ENCODE data around the gene MARS1.
A peak's percentile ranks its signal among the peaks of the same experiment; 100 is the strongest.
"Not testable (repeated sequence)": the region's sequence is repeated elsewhere in the genome, so short reads cannot be mapped to it uniquely, and the experiment has no call there.

MARS1 gene

GRCh38 chr12:57496822-57497221, 9.0 kb downstream of the MARS1 start:
- no peak for DNase-seq

DNA sequence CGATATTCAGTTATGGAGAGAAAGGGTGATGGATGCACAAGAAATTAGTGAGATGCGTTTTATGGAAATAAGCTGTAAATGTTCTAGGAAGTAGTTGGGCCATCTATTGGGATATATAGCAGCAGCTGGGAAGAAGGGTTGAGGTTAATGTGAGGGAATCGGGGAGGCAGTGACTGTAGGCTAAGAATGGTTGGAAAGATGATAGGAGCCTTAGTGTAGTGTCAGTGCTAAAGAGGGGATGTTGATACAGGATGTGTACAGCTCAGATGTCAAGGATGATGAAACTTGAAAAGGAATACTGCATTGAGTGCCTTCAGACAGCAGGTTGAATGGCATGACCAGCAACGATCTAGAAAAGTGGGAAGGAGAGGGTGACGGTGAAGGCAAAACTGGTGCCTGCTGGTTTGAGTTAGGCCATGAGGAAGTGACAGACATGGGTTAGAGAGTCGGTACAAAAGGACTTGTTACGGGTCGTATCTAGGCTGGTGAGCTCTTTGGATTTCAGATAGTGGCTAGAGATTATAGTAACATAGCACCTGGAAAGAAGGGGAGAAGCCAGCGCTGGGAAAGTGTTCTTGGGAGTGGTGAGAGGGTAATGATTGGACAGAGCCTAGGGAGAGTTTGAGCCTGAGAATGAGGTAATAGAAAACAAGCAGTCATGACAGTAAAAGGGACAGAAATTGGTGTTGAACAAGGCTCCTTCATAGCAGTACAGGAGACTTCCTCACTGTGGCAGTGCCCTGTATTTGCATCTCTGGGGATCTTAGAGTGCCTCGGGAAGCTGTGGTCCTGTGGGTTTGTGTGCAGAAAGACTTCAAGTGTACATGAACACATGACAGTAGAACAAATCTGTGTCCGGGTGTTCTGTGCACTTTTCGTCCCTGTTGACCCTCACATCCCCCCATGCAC, 9.6 kb downstream of the MARS1 start:
- no peak for DNase-seq

GRCh38 chr12:57498132-57498502, 10.2 kb downstream of the MARS1 start:
- peak; percentile 12 for DNase-seq

DNA sequence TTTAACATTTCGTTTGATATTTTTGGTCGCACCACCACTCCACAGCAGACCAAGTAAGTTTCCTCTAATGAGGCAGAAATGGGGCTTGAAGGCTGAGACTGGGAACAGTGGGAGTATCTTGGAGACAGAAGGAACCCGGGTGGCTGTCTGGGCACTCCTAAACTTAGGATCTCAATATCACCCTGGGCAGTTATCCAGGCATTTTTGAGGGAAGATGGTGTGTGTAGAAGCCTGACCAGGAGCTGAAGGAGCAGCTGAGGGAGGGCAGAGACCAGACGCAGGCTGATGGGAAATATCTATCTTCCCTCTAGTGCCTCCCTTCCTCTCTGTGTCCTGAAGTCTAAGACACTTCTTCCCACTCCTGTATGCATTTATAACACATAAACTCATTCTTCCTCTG, 10.7 kb downstream of the MARS1 start:
- DNase-seq: no peak

- DNase-seq: no peak
These were observed 12.3 kb downstream of the MARS1 start for GRCh38 chr12:57500213-57500612.

DNA sequence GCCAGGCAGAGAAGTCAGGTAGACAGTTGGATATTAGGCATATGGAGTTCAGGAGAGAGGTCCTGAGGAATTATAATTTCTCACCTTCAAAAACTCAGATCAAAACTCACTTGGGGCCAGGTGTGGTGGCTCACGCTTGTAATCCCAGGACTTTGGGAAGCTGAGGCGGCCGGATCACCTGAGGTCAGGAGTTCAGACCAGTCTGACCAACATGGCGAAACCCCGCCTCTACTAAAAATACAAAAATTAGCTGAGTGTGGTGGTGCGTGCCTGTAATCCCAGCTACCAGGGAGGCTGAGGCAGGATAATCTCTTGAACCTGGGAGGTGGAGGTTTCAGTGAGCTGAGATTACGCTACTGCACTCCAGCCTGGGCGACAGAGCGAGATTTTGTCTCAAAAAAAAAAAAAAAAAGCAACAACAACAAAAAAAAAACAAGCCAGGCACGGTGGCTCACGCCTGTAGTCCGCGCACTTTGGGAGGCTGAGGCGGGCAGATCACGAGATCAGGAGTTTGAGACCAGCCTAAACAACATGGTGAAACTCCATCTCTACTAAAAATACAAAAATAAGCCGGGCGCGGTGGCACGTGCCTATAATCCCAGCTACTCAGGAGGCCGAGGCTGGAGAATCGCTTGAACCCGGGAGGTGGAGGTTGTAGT, 14.6 kb downstream of the MARS1 start:
- not testable (repeated sequence) for DNase-seq

GRCh38 chr12:57506541-57506940, 18.7 kb downstream of the MARS1 start:
- DNase-seq: not testable (repeated sequence)

- DNase-seq: not testable (repeated sequence)
These were observed 19.9 kb downstream of the MARS1 start for GRCh38 chr12:57507796-57508195.

GRCh38 chr12:57511161-57511560, 23.3 kb downstream of the MARS1 start:
- DNase-seq: no peak

- DNase-seq: no peak
These were observed 23.9 kb downstream of the MARS1 start for GRCh38 chr12:57511588-57512325.

DNA sequence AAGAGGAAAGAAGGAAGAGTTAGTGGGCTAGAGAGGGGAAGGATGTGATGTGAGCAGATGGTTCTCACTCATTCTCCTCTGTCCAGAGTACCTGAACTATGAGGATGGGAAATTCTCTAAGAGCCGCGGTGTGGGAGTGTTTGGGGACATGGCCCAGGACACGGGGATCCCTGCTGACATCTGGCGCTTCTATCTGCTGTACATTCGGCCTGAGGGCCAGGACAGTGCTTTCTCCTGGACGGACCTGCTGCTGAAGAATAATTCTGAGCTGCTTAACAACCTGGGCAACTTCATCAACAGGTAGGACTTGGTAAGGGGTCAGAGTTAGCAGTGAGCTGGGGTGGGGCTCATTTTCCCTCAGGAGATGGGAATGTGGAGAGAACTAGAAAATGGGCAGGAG, 24.8 kb downstream of the MARS1 start:
- DNase-seq: no peak

DNA sequence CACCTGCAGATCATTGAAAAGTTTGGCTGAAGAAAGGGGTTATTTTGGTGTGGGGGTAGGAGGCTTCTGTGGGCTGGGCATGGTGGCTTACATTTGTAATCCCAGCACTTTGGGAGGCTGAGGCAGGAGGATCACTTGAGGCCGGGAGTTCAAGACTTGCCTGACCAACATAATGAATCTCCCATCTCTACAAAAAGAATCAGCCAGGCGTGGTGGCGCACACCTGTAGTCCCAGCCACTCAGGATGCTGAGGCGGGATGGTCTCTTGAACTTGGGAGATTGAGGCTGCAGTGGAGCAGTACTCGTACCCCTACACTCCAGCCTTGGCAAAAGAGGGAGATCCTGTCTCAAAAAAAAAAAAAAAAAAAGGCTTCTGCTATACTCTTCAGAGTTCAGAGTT, 25.4 kb downstream of the MARS1 start:
- no peak for DNase-seq

- DNase-seq: not testable (repeated sequence)
These were observed 25.8 kb downstream of the MARS1 start for GRCh38 chr12:57513677-57514076.

GRCh38 chr12:57514246-57514645, 26.4 kb downstream of the MARS1 start:
- not testable (repeated sequence) for DNase-seq

DNA sequence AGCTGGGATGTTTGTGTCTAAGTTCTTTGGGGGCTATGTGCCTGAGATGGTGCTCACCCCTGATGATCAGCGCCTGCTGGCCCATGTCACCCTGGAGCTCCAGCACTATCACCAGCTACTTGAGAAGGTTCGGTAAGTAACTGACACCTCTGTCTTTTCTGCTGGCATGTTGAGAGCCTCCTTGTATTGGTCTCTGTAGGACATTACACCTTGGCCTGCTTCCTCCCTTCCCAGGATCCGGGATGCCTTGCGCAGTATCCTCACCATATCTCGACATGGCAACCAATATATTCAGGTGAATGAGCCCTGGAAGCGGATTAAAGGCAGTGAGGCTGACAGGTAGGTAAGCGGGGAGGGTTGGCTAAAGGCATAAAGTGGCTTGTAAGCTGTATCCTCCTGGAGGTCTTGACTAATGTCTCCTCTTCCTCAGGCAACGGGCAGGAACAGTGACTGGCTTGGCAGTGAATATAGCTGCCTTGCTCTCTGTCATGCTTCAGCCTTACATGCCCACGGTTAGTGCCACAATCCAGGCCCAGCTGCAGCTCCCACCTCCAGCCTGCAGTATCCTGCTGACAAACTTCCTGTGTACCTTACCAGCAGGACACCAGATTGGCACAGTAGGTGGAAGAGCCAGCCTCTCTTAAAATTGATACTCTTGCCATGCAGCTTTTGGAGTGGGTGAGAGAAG, 27.0 kb downstream of the MARS1 start:
- DNase-seq: no peak

- no peak for DNase-seq
These were observed 27.6 kb downstream of the MARS1 start for GRCh38 chr12:57515408-57515933.

DNA sequence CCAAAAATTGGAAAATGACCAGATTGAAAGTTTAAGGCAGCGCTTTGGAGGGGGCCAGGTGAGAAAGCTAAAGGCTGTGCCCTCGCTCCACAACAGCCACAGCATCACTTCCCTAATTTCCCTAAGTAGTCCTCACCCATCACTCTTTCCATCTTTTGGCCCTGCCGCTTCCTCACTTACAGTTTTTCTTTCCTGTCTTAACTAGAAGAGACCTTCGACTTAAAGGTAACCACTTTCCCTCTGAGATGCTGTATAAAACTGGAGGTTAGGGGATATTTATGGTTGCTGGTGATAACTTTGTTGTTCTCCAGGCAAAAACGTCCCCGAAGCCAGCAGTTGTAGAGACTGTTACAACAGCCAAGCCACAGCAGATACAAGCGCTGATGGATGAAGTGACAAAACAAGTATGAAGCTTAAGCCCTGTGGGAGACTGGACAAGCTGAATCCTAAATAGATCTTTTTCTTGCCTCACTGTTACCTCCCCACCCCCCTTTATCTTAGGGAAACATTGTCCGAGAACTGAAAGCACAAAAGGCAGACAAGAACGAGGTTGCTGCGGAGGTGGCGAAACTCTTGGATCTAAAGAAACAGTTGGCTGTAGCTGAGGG, 28.2 kb downstream of the MARS1 start:
- DNase-seq: no peak

GRCh38 chr12:57516617-57517153, 28.8 kb downstream of the MARS1 start:
- DNase-seq: no peak

GRCh38 chr12:57517187-57517586, 29.3 kb downstream of the MARS1 start:
- no peak for DNase-seq

GRCh38 chr12:57517718-57518117, 29.9 kb downstream of the MARS1 start:
- DNase-seq: not testable (repeated sequence)

DNA sequence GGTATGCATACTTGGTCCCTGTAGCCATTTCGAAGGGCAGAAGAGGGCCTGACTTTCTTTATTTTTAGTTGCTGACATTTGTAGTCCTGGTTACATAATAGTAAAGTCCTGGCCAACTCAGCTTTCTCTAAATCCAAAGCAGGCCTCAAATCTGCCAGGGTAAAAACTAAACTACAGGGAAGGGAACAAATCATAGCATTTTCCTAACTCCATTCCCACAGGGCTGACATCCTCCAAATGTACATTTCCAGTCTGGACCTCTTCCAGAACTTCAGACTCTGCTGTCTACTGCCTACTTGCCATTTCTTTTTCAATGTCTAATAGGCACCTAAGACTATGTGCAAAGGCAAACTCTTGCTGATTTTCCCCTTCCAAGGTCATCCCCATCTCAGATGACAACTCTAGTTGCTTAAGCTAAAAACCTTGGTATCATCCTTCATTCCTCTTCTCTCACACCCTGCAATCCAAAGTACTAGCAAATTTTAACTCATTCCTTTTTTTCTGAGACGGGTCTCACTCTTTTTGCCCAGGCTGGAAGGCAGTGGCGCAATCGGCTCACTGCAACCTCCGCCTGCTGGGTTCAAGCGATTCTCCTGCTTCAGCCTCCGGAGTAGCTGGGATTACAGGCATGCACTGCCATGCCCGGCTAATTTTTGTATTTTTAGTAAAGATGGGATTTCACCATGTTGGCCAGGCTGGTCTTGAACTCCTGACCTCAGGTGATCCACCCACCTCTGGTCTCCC, 30.5 kb downstream of the MARS1 start:
- DNase-seq: no peak
